Mesothelial cell of epicardium (in vitro differentiated cells): Measurements from ENCODE around the gene TSPAN4. TPM values are rescaled to one million over a fixed set of nuclear protein-coding genes. Genes with fewer than 3 reads are reported as not detected.

Source experiments
- DNase-seq, 2 experiments: peaks; one replicate each; pipeline ENCODE4 v3.0.0; 2021; ENCODE audit warnings: low spot score in 2 of 2; ENCODE audit not compliant: unreplicated experiment in 2 of 2
- H3K27ac Mint-ChIP-seq: 2 replicates; pipeline ENCODE4 v1.8.0; 2021; ENCODE audit warnings: mixed read lengths
- H3K27me3 Mint-ChIP-seq: 2 replicates; pipeline ENCODE4 v1.8.0; 2021; ENCODE audit warnings: low read depth, mixed read lengths
- H3K36me3 Mint-ChIP-seq: 2 replicates; pipeline ENCODE4 v1.8.0; 2021; ENCODE audit warnings: mixed read lengths
- H3K4me1 Mint-ChIP-seq: 2 replicates; pipeline ENCODE4 v1.8.0; 2021; ENCODE audit warnings: mixed read lengths
- H3K4me3 Mint-ChIP-seq: 2 replicates; pipeline ENCODE4 v1.8.0; 2021; ENCODE audit warnings: mild to moderate bottlenecking, moderate library complexity, mixed read lengths
- H3K9me3 Mint-ChIP-seq: 2 replicates; pipeline ENCODE4 v1.8.0; 2021; ENCODE audit warnings: mixed read lengths
- total RNA-seq: library from RNA; stranded (reverse); gene quantifications from 3 replicates; pipeline ENCODE4 v1.2.1, GENCODE V29; 2021
- TF ChIP-seq, protein P1 (sequence below): fragments of 200-600 bp; sonication (generic); IDR thresholded peaks from one replicate; pipeline ENCODE4 v1.5.0; 2021; ENCODE audit warnings: antibody characterized with exemption; ENCODE audit not compliant: unreplicated experiment

The TSPAN4 gene
- total RNA-seq, 1 donor from 2014 or later: 94.1 TPM

DNA sequence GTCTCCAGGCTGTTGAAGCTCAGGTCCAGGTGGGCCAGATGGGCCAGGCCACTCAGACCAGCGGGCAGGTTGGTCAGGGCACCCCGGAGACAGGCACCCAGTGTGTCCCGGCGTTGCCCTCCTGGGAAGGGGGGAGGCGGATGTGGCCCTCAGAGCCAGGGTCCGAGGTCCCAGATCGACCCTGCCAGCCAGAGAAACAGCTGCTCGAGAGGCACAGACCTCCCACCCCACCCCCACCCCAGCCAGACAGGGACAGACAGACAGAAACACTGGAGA, 39.2 kb upstream of the TSPAN4 start:
- H3K4me1 Mint-ChIP-seq: peaks cover 14% of the 10 kb centered on the region
- H3K36me3 Mint-ChIP-seq: no peaks in the 10 kb centered on the region
- H3K9me3 Mint-ChIP-seq: no peaks in the 10 kb centered on the region
- TF ChIP-seq, protein P1, sequence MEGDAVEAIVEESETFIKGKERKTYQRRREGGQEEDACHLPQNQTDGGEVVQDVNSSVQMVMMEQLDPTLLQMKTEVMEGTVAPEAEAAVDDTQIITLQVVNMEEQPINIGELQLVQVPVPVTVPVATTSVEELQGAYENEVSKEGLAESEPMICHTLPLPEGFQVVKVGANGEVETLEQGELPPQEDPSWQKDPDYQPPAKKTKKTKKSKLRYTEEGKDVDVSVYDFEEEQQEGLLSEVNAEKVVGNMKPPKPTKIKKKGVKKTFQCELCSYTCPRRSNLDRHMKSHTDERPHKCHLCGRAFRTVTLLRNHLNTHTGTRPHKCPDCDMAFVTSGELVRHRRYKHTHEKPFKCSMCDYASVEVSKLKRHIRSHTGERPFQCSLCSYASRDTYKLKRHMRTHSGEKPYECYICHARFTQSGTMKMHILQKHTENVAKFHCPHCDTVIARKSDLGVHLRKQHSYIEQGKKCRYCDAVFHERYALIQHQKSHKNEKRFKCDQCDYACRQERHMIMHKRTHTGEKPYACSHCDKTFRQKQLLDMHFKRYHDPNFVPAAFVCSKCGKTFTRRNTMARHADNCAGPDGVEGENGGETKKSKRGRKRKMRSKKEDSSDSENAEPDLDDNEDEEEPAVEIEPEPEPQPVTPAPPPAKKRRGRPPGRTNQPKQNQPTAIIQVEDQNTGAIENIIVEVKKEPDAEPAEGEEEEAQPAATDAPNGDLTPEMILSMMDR: no peak
- no peaks in the 10 kb centered on the region for H3K27me3 Mint-ChIP-seq
- H3K4me3 Mint-ChIP-seq: no peak overlapping the region
- no peak overlapping the region for H3K27ac Mint-ChIP-seq
- no peak for DNase-seq

DNA sequence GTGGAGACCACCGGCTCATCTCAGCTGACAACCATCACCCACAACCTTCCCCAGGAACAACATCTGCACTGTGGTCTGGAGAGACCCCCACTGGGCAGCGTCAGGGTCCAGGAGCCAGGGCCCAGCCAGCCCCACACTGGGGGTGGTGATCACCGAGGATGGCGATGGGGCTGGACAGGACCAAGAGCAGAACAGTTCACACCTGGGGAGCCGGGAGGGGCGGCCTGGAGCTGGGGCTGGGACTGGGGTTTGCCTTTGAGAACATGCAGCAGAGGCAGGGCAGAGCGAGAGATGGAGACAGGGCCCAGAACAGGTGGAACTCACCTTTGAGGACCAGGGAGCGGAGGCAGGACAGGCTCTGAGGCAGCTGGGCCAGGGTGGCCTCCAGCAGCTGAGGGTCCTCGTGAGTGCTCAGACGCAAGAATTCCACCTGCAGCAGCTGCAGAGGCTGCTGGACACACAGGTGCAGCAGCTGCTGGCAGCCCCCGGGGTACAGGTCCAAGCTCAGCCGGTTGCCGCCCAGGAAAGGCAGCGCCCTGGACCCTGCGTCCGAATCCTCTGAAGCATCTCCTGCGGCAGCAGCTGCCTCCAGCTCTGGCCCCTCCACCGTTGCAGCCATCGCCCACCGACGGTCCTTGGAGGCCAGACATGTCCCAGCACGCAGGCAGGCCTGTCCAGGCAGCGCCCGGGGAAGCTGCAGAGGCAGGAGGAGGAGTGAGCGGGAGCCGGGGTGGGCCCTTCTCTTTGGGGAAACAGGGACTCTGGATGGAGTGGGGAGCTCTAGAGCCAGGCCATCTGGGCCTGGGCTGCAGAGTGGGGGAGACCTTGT, 38.7 kb upstream of the TSPAN4 start:
- Mint-ChIP-seq H3K27me3 (no peaks in the 10 kb centered on the region), H3K4me3 (peak overlapping the region; percentile 76), H3K27ac (peak overlapping the region; percentile 64), H3K4me1 (peaks cover 20% of the 10 kb centered on the region), H3K36me3 (no peaks in the 10 kb centered on the region), H3K9me3 (no peaks in the 10 kb centered on the region)
- DNase-seq: peak; percentile 69 to 81
- TF ChIP-seq, protein P1: no peak

DNA sequence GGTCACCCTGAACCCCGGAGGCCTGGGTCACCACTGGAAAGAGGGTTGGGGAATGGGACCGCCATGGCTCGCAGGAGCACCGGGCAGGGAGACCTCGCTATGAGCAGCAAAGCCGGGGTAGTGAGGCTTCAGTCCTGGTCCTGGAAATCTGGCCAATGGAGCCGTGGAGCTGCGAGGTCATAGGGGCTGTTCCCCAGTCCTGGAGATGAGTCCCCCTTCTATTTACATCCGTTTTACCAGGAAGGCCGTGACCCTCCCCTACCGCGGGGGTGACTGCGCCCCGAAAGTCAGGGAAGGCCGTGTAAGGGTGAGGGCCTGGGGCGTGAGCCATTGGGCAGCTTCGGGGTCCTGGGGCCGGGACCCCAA, 38.1 kb upstream of the TSPAN4 start:
- no peak for DNase-seq
- H3K4me1 Mint-ChIP-seq: peaks cover 21% of the 10 kb centered on the region
- no peaks in the 10 kb centered on the region for H3K36me3 Mint-ChIP-seq
- TF ChIP-seq, protein P1: no peak
- peak overlapping the region; percentile 64 for H3K27ac Mint-ChIP-seq
- no peaks in the 10 kb centered on the region for H3K9me3 Mint-ChIP-seq
- H3K27me3 Mint-ChIP-seq: no peaks in the 10 kb centered on the region
- H3K4me3 Mint-ChIP-seq: peak overlapping the region; percentile 76

DNA sequence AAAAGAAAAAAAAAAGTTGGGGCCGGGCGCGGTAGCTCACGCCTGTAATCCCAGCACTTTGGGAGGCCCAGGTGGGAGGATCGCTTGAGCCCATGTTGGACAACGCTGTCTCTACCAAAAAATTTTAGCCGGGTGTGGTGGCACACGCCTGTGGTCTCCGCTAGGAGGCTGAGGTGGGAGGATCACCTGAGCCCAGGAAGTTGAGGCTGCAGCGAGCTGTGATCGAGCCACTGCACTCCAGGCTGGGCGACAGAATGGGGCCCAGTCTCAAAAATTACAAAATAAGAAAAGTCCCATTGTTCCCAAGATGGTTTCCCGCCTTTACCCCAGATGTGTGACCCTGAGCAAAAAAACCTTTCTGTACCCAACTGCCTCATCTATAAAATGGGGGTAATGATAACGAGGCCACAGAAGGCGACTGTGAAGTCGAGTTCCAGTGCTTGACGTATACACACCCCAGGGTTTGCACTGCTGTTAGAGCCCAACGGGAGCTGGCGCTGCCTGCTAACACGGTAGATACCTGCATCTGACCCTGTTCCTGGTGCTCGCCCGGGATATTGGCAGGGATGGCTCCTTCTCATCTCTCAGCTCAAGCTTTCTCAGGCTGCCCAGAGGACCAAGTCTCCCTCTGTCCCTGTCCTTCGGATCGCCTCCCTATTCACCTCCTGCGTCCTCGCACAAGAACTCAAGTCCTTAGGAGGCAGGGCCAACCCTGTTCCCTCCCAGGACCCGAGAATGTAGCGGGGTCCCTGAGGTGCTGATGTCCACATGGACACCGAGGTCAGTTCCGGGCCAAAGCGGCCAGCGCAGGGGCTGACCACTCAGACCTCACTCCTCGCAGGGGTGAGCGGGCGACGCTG, 34.0 kb upstream of the TSPAN4 start:
- peak overlapping the region; percentile 98 for H3K27ac Mint-ChIP-seq
- H3K4me3 Mint-ChIP-seq: peak overlapping the region; percentile 87
- TF ChIP-seq, protein P1: no peak
- H3K4me1 Mint-ChIP-seq: peaks cover 35% of the 10 kb centered on the region
- H3K36me3 Mint-ChIP-seq: peaks cover 3% of the 10 kb centered on the region
- no peaks in the 10 kb centered on the region for H3K27me3 Mint-ChIP-seq
- no peaks in the 10 kb centered on the region for H3K9me3 Mint-ChIP-seq
- DNase-seq: no peak

DNA sequence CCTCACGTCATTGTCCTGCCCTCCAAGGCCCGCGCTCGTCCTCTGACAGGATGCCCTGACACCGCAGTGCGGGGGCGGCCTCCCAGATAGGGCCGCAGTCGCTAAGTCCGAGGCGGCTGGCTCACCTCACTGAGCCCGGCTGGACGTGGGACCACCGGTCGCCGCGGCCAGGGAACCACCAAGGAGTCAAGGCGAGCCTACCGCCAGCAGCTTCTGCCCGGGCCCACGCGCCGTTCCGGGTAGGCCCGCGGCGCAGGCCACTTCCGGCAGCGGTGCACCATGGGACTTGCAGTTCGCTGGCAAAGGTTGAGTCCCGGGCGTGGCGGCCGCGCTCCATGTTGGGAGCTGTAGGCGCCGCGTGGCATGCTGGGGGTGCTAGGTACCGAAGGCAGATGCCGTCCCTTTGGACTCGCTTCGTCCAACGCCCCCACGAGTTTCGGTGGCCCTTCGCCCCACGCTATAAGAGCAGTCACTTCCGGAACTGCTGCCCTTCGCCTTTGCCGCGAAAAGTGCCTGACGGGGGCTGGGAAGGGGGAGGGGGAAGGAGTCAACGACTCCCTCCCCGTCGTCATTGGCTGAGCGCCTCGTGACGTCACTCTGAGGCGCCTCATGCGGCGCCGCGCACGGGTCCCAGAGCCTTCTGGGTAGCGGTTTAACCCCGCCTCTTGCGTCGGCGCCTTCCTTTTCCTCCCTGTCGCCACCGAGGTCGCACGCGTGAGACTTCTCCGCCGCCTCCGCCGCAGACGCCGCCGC, 33.2 kb upstream of the TSPAN4 start, which contains the start of gene RPLP2:
RPLP2 (plus strand) TSS at position 681 of the 753 bp plus-strand sequence. CDS start 268 bp downstream, outside the sequence.
- peak within 1 kb of the TSS; percentile 98 for H3K27ac Mint-ChIP-seq
- peak; percentile 95 to 99 for DNase-seq

More for the DNA sequence above, 33.2 kb upstream of the TSPAN4 start, which contains the start of gene RPLP2:
- Mint-ChIP-seq H3K27me3 (no peaks in the 10 kb centered on the region), H3K4me3 (peak within 1 kb of the TSS; percentile 87), H3K9me3 (no peaks in the 10 kb centered on the region), H3K36me3 (peaks cover 5% of the 10 kb centered on the region), H3K4me1 (peaks cover 27% of the 10 kb centered on the region)
- TF ChIP-seq, protein P1: no peak
